Measurements from ENCODE around the gene ADGRL3.
A peak's percentile ranks its signal among the peaks of the same experiment; 100 is the strongest.
"Not testable (repeated sequence)": the region's sequence is repeated elsewhere in the genome, so short reads cannot be mapped to it uniquely, and the experiment has no call there.

Gene ADGRL3

GRCh38 chr4:61509721-61510241, 309.7 kb downstream of the ADGRL3 start:
- not testable (repeated sequence) for DNase-seq

- no peak for DNase-seq
Observed at GRCh38 chr4:61511716-61512488, 311.8 kb downstream of the ADGRL3 start.

GRCh38 chr4:61514991-61515390, 314.9 kb downstream of the ADGRL3 start:
- DNase-seq: no peak

GRCh38 chr4:61517144-61517543, 317.0 kb downstream of the ADGRL3 start:
- no peak for DNase-seq

GRCh38 chr4:61520166-61520565, 320.0 kb downstream of the ADGRL3 start:
- DNase-seq: no peak

GRCh38 chr4:61520681-61521160, 320.6 kb downstream of the ADGRL3 start:
- DNase-seq: peak; percentile 71

GRCh38 chr4:61521451-61521850, 321.3 kb downstream of the ADGRL3 start:
- DNase-seq: no peak

GRCh38 chr4:61522312-61522711, 322.2 kb downstream of the ADGRL3 start:
- no peak for DNase-seq

- DNase-seq: no peak
Observed at GRCh38 chr4:61527888-61528287, 327.8 kb downstream of the ADGRL3 start.

- DNase-seq: no peak
Observed at GRCh38 chr4:61528595-61528994, 328.5 kb downstream of the ADGRL3 start.

GRCh38 chr4:61531188-61531587, 331.1 kb downstream of the ADGRL3 start:
- DNase-seq: no peak

GRCh38 chr4:61532336-61533000, 332.3 kb downstream of the ADGRL3 start:
- peak; percentile 15 for DNase-seq

GRCh38 chr4:61533140-61533539, 333.0 kb downstream of the ADGRL3 start:
- DNase-seq: no peak

GRCh38 chr4:61540944-61541343, 340.8 kb downstream of the ADGRL3 start:
- DNase-seq: peak; percentile 97

- peak; percentile 79 for DNase-seq
Observed at GRCh38 chr4:61541459-61541858, 341.3 kb downstream of the ADGRL3 start.

GRCh38 chr4:61543976-61544375, 343.9 kb downstream of the ADGRL3 start:
- DNase-seq: no peak

GRCh38 chr4:61545902-61546480, 345.9 kb downstream of the ADGRL3 start:
- DNase-seq: no peak

GRCh38 chr4:61549336-61549735, 349.2 kb downstream of the ADGRL3 start:
- no peak for DNase-seq

GRCh38 chr4:61553557-61554125, 353.5 kb downstream of the ADGRL3 start:
- DNase-seq: no peak

GRCh38 chr4:61555789-61556188, 355.7 kb downstream of the ADGRL3 start:
- DNase-seq: no peak

GRCh38 chr4:61556277-61556676, 356.2 kb downstream of the ADGRL3 start:
- DNase-seq: peak; percentile 21

GRCh38 chr4:61559396-61559795, 359.3 kb downstream of the ADGRL3 start:
- DNase-seq: no peak

- no peak for DNase-seq
Observed at GRCh38 chr4:61561028-61561427, 360.9 kb downstream of the ADGRL3 start.

All from NCI-H146 (cell line).